HepG2 (cell line): ENCODE measurements around the gene MAPK9. TPM values are rescaled to one million over a fixed set of nuclear protein-coding genes. Genes with fewer than 3 reads are reported as not detected.

ENCODE experiments used
- ATAC-seq: fragments of 200-7000 bp; cut with Tn5 transposase; 3 replicates; pipeline ENCODE4 v1.9.1; 2020; ENCODE audit warnings: mild to moderate bottlenecking, moderate library complexity
- BruUV-seq: library from RNA; stranded (reverse); fragments of 400-500 nt; replicated peaks from 2 replicates; lab custom pipeline; 2021; lab: Mats Ljungman, UMichigan
- CTCF ChIA-PET: fragments of 300-600 bp; formaldehyde crosslinking; extraction: SDS; loops from one replicate; lab custom pipeline; 2021; ENCODE audit warnings: low total read pairs, inconsistent platforms, low intra/inter-chr PET ratio; lab: Yijun Ruan, JAX
- POLR2A ChIA-PET: fragments of 350-600 bp; sonication (Branson Sonifier 250); formaldehyde crosslinking; loops from one replicate; lab custom pipeline; 2020; ENCODE audit warnings: antibody characterized with exemption, inconsistent platforms; lab: Yijun Ruan, JAX
- DNase-seq: peaks from one replicate; pipeline ENCODE4 v3.0.0-alpha.2; 2015; ENCODE audit warnings: low spot score
- FAIRE-seq: peaks from 3 replicates; lab custom pipeline; 2011; peaks lifted over from hg19 to GRCh38; lab: Jason Lieb, UNC
- H2AFZ ChIP-seq: one replicate; pipeline ENCODE4 v1.6.1; 2011; ENCODE audit warnings: low read length, inconsistent platforms
- H3K27ac ChIP-seq: fragments of 300-600 bp; 3 replicates; pipeline ENCODE4 v1.8.0; 2011; ENCODE audit warnings: mixed run types, mild to moderate bottlenecking, mixed read lengths, low read length, inconsistent platforms; ENCODE audit not compliant: insufficient read depth; ENCODE audit errors: extremely low read length
- H3K27me3 ChIP-seq, 2 experiments: fragments of 200-600 bp in 1 of 2; 2 replicates in 1 of 2; 3 replicates in 1 of 2; pipeline versions ENCODE4 v1.6.0 to v1.8.0; 2011; ENCODE audit warnings: low read length in 2 of 2, mild to moderate bottlenecking in 2 of 2, moderate library complexity in 2 of 2, inconsistent platforms in 1 of 2; ENCODE audit not compliant: insufficient read depth in 2 of 2, control insufficient read depth in 1 of 2
- H3K36me3 ChIP-seq, 2 experiments: fragments of 200-600 bp in 1 of 2; replicated peaks in 1 of 2; 2 replicates in 1 of 2; 3 replicates in 1 of 2; pipeline versions ENCODE4 v1.5.1 to v1.8.0; 2011; ENCODE audit warnings: low read length in 2 of 2, inconsistent platforms in 1 of 2; ENCODE audit not compliant: insufficient read depth in 2 of 2, control insufficient read depth in 1 of 2
- H3K4me1 ChIP-seq: 2 replicates; pipeline ENCODE4 v1.5.1; 2012; ENCODE audit warnings: low read length, inconsistent platforms; ENCODE audit not compliant: insufficient read depth
- H3K4me2 ChIP-seq: 2 replicates; pipeline ENCODE4 v1.6.0; 2011; ENCODE audit warnings: low read depth, low read length, inconsistent platforms
- H3K4me3 ChIP-seq, 3 experiments: fragments of 200-600 bp in 1 of 3; sonication (generic), shearing (Covaris generic) in 1 of 3; replicated peaks in 1 of 3; 2 replicates each; pipeline ENCODE4 v1.5.1; 2011 to 2016; ENCODE audit warnings: low read length in 3 of 3, inconsistent platforms in 2 of 3, low read depth in 2 of 3, mild to moderate bottlenecking in 2 of 3, control low read depth in 1 of 3, mixed read lengths in 1 of 3; ENCODE audit not compliant: insufficient read depth in 1 of 3
- H3K79me2 ChIP-seq: one replicate; pipeline ENCODE4 v1.6.1; 2011; ENCODE audit warnings: low read length, inconsistent platforms; ENCODE audit not compliant: insufficient read depth
- H3K9ac ChIP-seq: 2 replicates; pipeline ENCODE4 v1.6.0; 2011; ENCODE audit warnings: mild to moderate bottlenecking, low read depth, low read length, inconsistent platforms; ENCODE audit not compliant: insufficient read depth
- H3K9me3 ChIP-seq: 2 replicates; pipeline ENCODE4 v1.5.1; 2012; ENCODE audit warnings: mild to moderate bottlenecking, low read length
- H4K20me1 ChIP-seq: 2 replicates; pipeline ENCODE4 v1.6.0; 2011; ENCODE audit warnings: inconsistent platforms, mild to moderate bottlenecking, low read length, moderate library complexity; ENCODE audit not compliant: insufficient read depth
- DNMT1 ChIP-seq: sonication (generic); formaldehyde crosslinking; IDR thresholded peaks from 2 replicates; pipeline ENCODE4 v1.5.1; 2020; ENCODE audit warnings: mild to moderate bottlenecking, missing genetic modification reagents
- JDP2 ChIP-seq: sonication (generic); formaldehyde crosslinking; IDR thresholded peaks from 2 replicates; pipeline ENCODE4 v1.8.1; 2022; ENCODE audit warnings: missing genetic modification reagents, borderline replicate concordance
- NFE2L1 ChIP-seq: sonication (generic); formaldehyde crosslinking; IDR thresholded peaks from 2 replicates; pipeline ENCODE4 v1.4.0; 2020; ENCODE audit warnings: missing genetic modification reagents, mild to moderate bottlenecking, borderline replicate concordance
- NFKB2 ChIP-seq: sonication (generic); formaldehyde crosslinking; IDR thresholded peaks from 2 replicates; pipeline ENCODE4 v1.4.0; 2020; ENCODE audit warnings: missing genetic modification reagents, borderline replicate concordance
- PHF5A ChIP-seq: IDR thresholded peaks from one replicate; pipeline ENCODE4 v1.6.1; 2018; ENCODE audit warnings: low read depth, missing genetic modification reagents; ENCODE audit not compliant: unreplicated experiment
- REXO4 ChIP-seq: sonication (generic); formaldehyde crosslinking; IDR thresholded peaks from 2 replicates; pipeline ENCODE4 v1.8.0; 2022; ENCODE audit warnings: missing genetic modification reagents, mild to moderate bottlenecking, borderline replicate concordance
- SRSF1 ChIP-seq: fragments of 200-400 bp; formaldehyde crosslinking; optimal IDR thresholded peaks from 2 replicates; pipeline ENCODE3; 2017; ENCODE audit warnings: mild to moderate bottlenecking, low read depth, low read length, moderate library complexity
- ZFP62 ChIP-seq: sonication (generic); formaldehyde crosslinking; IDR thresholded peaks from 2 replicates; pipeline ENCODE4 v1.4.0; 2020; ENCODE audit warnings: missing genetic modification reagents
- ZNF124 ChIP-seq: sonication (generic); formaldehyde crosslinking; IDR thresholded peaks from 2 replicates; pipeline ENCODE4 v1.4.0; 2020; ENCODE audit warnings: missing genetic modification reagents
- ZNF251 ChIP-seq: sonication (generic); formaldehyde crosslinking; IDR thresholded peaks from 2 replicates; pipeline ENCODE4 v1.9.0; 2021; ENCODE audit warnings: mild to moderate bottlenecking, missing genetic modification reagents
- ZNF558 ChIP-seq: sonication (generic); formaldehyde crosslinking; IDR thresholded peaks from 2 replicates; pipeline ENCODE4 v1.9.0; 2022; ENCODE audit warnings: mild to moderate bottlenecking, missing genetic modification reagents, borderline replicate concordance
- ZNF562 ChIP-seq: sonication (generic); formaldehyde crosslinking; IDR thresholded peaks from 2 replicates; pipeline ENCODE4 v1.8.0; 2022; ENCODE audit warnings: missing genetic modification reagents, borderline replicate concordance
- ZNF724P ChIP-seq: sonication (generic); formaldehyde crosslinking; IDR thresholded peaks from 2 replicates; pipeline ENCODE4 v1.8.0; 2022; ENCODE audit warnings: missing genetic modification reagents, borderline replicate concordance
- ZNF749 ChIP-seq: sonication (generic); formaldehyde crosslinking; IDR thresholded peaks from 2 replicates; pipeline ENCODE4 v1.8.0; 2022; ENCODE audit warnings: mild to moderate bottlenecking, missing genetic modification reagents, moderate library complexity, borderline replicate concordance
- WGBS: methylation state at CpG from one replicate; pipeline ENCODE4 v1.1.6; 2017; ENCODE audit warnings: low lambda C conversion rate; 5-methylcytosine and 5-hydroxymethylcytosine counted together
- in situ Hi-C: cut with HindIII; loops from 2 replicates; pipeline ENCODE4 v1.10.0; 2017; ENCODE audit warnings: low pct_unique_long_range_greater_than_20kb; ENCODE audit not compliant: extremely low pct_ligation_motif_present
- intact Hi-C: fragments of 100-400 bp; cut with micrococcal nuclease; formaldehyde crosslinking; loops from one replicate; pipeline ENCODE4 v1.10.0; 2022; ENCODE audit not compliant: unreplicated experiment
- polyA plus RNA-seq, 8 experiments: library from polyadenylated mRNA; depleted of rRNA in 3 of 8; stranded (reverse) in 7 of 8; unstranded in 1 of 8; fragments of >200 nt; fragmentation: Illumina TruSeq in 4 of 8; extraction: Trizol in 4 of 8; gene quantifications; 2 replicates each; pipeline versions ENCODE4 v1.2.1 to v1.2.3, GENCODE V29; 2011 to 2016; ENCODE audit warnings: low read depth in 4 of 8, missing spikeins in 1 of 8, mixed read lengths in 1 of 8; ENCODE audit not compliant: insufficient read depth in 1 of 8
- total RNA-seq, 5 experiments: library from RNA; depleted of rRNA; stranded (reverse); fragments of >200 nt; fragmentation: Illumina TruSeq; extraction: Trizol; gene quantifications; 2 replicates each; pipeline ENCODE4 v1.2.3, GENCODE V29; 2016; ENCODE audit warnings: low read depth in 1 of 5
- TF ChIP-seq, protein P1 (sequence below): sonication (generic); formaldehyde crosslinking; IDR thresholded peaks from 2 replicates; pipeline ENCODE4 v1.4.0; 2020; ENCODE audit warnings: missing genetic modification reagents, mild to moderate bottlenecking, borderline replicate concordance
- TF ChIP-seq, protein P2 (sequence below): sonication (generic); formaldehyde crosslinking; conservative IDR thresholded peaks from 2 replicates; pipeline ENCODE4 v1.4.0; 2020; ENCODE audit warnings: missing genetic modification reagents
- TF ChIP-seq, protein P3 (sequence below): sonication (generic); formaldehyde crosslinking; conservative IDR thresholded peaks from 2 replicates; pipeline ENCODE4 v1.8.1; 2023; ENCODE audit warnings: missing genetic modification reagents
- TF ChIP-seq, protein P4 (sequence below): sonication (generic); formaldehyde crosslinking; IDR thresholded peaks from 2 replicates; pipeline ENCODE4 v1.5.0; 2020; ENCODE audit warnings: missing genetic modification reagents

Gene MAPK9
- total and polyA plus RNA-seq, 2 of the 13 experiments (the other 11 are each of a cell fraction or from before 2014, with no cell fraction given): 30.1 to 56.1 TPM

DNA sequence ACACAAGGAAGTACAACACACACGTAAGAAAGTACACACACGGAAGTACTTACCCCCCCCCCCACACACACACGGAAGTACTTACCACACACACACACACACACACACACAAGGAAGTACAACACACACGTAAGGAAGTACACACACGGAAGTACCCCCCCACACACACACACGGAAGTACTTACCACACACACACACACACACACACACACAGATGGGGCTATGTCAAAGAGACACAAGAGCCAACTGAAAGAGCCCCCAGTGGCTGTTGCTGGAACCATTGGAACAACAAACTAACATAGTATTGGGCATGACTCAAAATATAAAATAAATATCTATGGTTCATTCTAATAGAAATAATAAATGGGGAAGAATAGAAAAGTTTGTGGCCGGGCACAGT lies 4.9 kb upstream of the MAPK9 start:
- Histone ChIP-seq H3K9me3 (no peaks in the 10 kb centered on the region), H3K9ac (no peak overlapping the region), H3K79me2 (no peaks in the 10 kb centered on the region), H3K4me1 (peaks cover 53% of the 10 kb centered on the region), H4K20me1 (no peaks in the 10 kb centered on the region), H2AFZ (no peak overlapping the region), H3K4me3 (no peak overlapping the region), H3K27ac (no peak overlapping the region), H3K27me3 (no peaks in the 10 kb centered on the region), H3K36me3 (no peaks in the 10 kb centered on the region), H3K4me2 (no peak overlapping the region)
- WGBS: 85% methylated on average over 3 of the region's 7 CpGs
- in situ Hi-C loops (loop anchor here (10.0 kb wide), 1 partner anchor 178 kb away; no protein-coding TSS in a partner anchor), intact Hi-C loops (loop anchor here (10.0 kb wide), 2 partner anchors 92 to 178 kb away; partner anchors contain the start of gene RASGEF1C)
- no TSS peak for BruUV-seq
- ChIA-PET CTCF (no interaction called here), POLR2A (no interaction called here)
- no peak for DNase-seq
- ATAC-seq: no peak
- FAIRE-seq: no peak
- TF ChIP-seq REXO4: no peak
- no peak for TF ChIP-seq ZNF724P (CRISPR knock-in tag)
- TF ChIP-seq, protein P1, sequence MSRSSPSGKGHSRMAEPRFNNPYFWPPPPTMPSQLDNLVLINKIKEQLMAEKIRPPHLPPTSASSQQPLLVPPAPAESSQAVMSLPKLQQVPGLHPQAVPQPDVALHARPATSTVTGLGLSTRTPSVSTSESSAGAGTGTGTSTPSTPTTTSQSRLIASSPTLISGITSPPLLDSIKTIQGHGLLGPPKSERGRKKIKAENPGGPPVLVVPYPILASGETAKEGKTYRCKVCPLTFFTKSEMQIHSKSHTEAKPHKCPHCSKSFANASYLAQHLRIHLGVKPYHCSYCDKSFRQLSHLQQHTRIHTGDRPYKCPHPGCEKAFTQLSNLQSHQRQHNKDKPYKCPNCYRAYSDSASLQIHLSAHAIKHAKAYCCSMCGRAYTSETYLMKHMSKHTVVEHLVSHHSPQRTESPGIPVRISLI (CRISPR knock-in tag): no peak
- no peak for TF ChIP-seq ZNF124
- TF ChIP-seq ZNF558 (CRISPR knock-in tag): no peak
- TF ChIP-seq, protein P2, sequence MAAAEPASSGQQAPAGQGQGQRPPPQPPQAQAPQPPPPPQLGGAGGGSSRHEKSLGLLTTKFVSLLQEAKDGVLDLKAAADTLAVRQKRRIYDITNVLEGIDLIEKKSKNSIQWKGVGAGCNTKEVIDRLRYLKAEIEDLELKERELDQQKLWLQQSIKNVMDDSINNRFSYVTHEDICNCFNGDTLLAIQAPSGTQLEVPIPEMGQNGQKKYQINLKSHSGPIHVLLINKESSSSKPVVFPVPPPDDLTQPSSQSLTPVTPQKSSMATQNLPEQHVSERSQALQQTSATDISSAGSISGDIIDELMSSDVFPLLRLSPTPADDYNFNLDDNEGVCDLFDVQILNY: no peak
- no peak for TF ChIP-seq ZNF749 (CRISPR knock-in tag)
- TF ChIP-seq ZNF562 (CRISPR knock-in tag): no peak
- no peak for TF ChIP-seq SRSF1
- TF ChIP-seq ZNF251 (CRISPR knock-in tag): no peak
- TF ChIP-seq ZFP62 (CRISPR knock-in tag): no peak
- no peak for TF ChIP-seq PHF5A (CRISPR knock-in tag)
- TF ChIP-seq, protein P3, sequence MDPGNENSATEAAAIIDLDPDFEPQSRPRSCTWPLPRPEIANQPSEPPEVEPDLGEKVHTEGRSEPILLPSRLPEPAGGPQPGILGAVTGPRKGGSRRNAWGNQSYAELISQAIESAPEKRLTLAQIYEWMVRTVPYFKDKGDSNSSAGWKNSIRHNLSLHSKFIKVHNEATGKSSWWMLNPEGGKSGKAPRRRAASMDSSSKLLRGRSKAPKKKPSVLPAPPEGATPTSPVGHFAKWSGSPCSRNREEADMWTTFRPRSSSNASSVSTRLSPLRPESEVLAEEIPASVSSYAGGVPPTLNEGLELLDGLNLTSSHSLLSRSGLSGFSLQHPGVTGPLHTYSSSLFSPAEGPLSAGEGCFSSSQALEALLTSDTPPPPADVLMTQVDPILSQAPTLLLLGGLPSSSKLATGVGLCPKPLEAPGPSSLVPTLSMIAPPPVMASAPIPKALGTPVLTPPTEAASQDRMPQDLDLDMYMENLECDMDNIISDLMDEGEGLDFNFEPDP (CRISPR knock-in tag): no peak
- no peak for TF ChIP-seq JDP2 (CRISPR knock-in tag)
- TF ChIP-seq, protein P4, sequence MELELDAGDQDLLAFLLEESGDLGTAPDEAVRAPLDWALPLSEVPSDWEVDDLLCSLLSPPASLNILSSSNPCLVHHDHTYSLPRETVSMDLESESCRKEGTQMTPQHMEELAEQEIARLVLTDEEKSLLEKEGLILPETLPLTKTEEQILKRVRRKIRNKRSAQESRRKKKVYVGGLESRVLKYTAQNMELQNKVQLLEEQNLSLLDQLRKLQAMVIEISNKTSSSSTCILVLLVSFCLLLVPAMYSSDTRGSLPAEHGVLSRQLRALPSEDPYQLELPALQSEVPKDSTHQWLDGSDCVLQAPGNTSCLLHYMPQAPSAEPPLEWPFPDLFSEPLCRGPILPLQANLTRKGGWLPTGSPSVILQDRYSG (CRISPR knock-in tag): no peak
- no peak for TF ChIP-seq NFKB2 (CRISPR knock-in tag)
- TF ChIP-seq NFE2L1: no peak
- no peak for TF ChIP-seq DNMT1 (CRISPR knock-in tag)
